Nephron (organoid): ENCODE measurements around the gene GBX2.

ENCODE experiments used
- H3K27ac Mint-ChIP-seq, 3 experiments: 2 replicates each; pipeline ENCODE4 v1.8.0; 2020; ENCODE audit warnings: mixed read lengths in 3 of 3, mild to moderate bottlenecking in 2 of 3, moderate library complexity in 1 of 3
- H3K27me3 Mint-ChIP-seq: 2 replicates; pipeline ENCODE4 v1.8.0; 2021; ENCODE audit warnings: low read depth, mild to moderate bottlenecking, moderate library complexity, mixed read lengths
- H3K36me3 Mint-ChIP-seq: 2 replicates; pipeline ENCODE4 v1.8.0; 2020; ENCODE audit warnings: low read depth, mixed read lengths
- H3K4me1 Mint-ChIP-seq: 2 replicates; pipeline ENCODE4 v1.8.0; 2020; ENCODE audit warnings: mixed read lengths
- H3K4me3 Mint-ChIP-seq, 3 experiments: 2 replicates each; pipeline ENCODE4 v1.8.0; 2020; ENCODE audit warnings: mild to moderate bottlenecking in 3 of 3, mixed read lengths in 3 of 3, moderate library complexity in 2 of 3
- H3K9me3 Mint-ChIP-seq: 2 replicates; pipeline ENCODE4 v1.8.0; 2020; ENCODE audit warnings: mixed read lengths
- CTCF ChIP-seq, 3 experiments: fragments of 200-600 bp; sonication (generic); IDR thresholded peaks; one replicate each; pipeline ENCODE4 v1.5.0; 2021; ENCODE audit warnings: antibody characterized with exemption in 3 of 3; ENCODE audit not compliant: unreplicated experiment in 3 of 3

Gene GBX2

GRCh38 chr2:236196366-236196765 lies 28.2 kb upstream of the GBX2 start:
- Mint-ChIP-seq H3K27ac (no peak overlapping the region), H3K27me3 (peaks cover 8% of the 10 kb centered on the region), H3K36me3 (no peaks in the 10 kb centered on the region), H3K9me3 (no peaks in the 10 kb centered on the region), H3K4me1 (no peaks in the 10 kb centered on the region), H3K4me3 (no peak overlapping the region)
- TF ChIP-seq CTCF (IDR thresholded peaks at IDR 0.05; ENCODE audit: unreplicated experiment in 3 of 3) = no peak

GRCh38 chr2:236195726-236196125 lies 27.5 kb upstream of the GBX2 start:
- H3K36me3 Mint-ChIP-seq = no peaks in the 10 kb centered on the region
- H3K4me3 Mint-ChIP-seq = no peak overlapping the region
- H3K27ac Mint-ChIP-seq = no peak overlapping the region

GRCh38 chr2:236194786-236195185 lies 26.6 kb upstream of the GBX2 start:
- H3K27ac Mint-ChIP-seq = no peak overlapping the region
- H3K9me3 Mint-ChIP-seq = no peaks in the 10 kb centered on the region
- H3K36me3 Mint-ChIP-seq = no peaks in the 10 kb centered on the region
- no peaks in the 10 kb centered on the region for H3K4me1 Mint-ChIP-seq
- TF ChIP-seq CTCF (IDR thresholded peaks at IDR 0.05; ENCODE audit: unreplicated experiment in 3 of 3) = no peak
- H3K4me3 Mint-ChIP-seq = no peak overlapping the region
- H3K27me3 Mint-ChIP-seq = peaks cover 10% of the 10 kb centered on the region

More at GRCh38 chr2:236195726-236196125, 27.5 kb upstream of the GBX2 start:
- H3K9me3 Mint-ChIP-seq = no peaks in the 10 kb centered on the region
- TF ChIP-seq CTCF (IDR thresholded peaks at IDR 0.05; ENCODE audit: unreplicated experiment in 3 of 3) = no peak
- H3K4me1 Mint-ChIP-seq = no peaks in the 10 kb centered on the region
- peaks cover 10% of the 10 kb centered on the region for H3K27me3 Mint-ChIP-seq

GRCh38 chr2:236193026-236193425 lies 24.8 kb upstream of the GBX2 start:
- Mint-ChIP-seq H3K4me3 (no peak overlapping the region), H3K9me3 (no peaks in the 10 kb centered on the region), H3K36me3 (no peaks in the 10 kb centered on the region), H3K27ac (no peak overlapping the region), H3K27me3 (peaks cover 10% of the 10 kb centered on the region), H3K4me1 (no peaks in the 10 kb centered on the region)
- TF ChIP-seq CTCF (IDR thresholded peaks at IDR 0.05; ENCODE audit: unreplicated experiment in 3 of 3) = no peak

- H3K36me3 Mint-ChIP-seq = no peaks in the 10 kb centered on the region
- H3K9me3 Mint-ChIP-seq = no peaks in the 10 kb centered on the region
- no peak overlapping the region for H3K4me3 Mint-ChIP-seq
- peaks cover 8% of the 10 kb centered on the region for H3K27me3 Mint-ChIP-seq
- H3K4me1 Mint-ChIP-seq = no peaks in the 10 kb centered on the region
- H3K27ac Mint-ChIP-seq = no peak overlapping the region
- TF ChIP-seq CTCF (IDR thresholded peaks at IDR 0.05; ENCODE audit: unreplicated experiment in 3 of 3) = no peak
Measured at GRCh38 chr2:236190674-236191073, 22.5 kb upstream of the GBX2 start.

- Mint-ChIP-seq H3K9me3 (peaks cover 9% of the 10 kb centered on the region), H3K27ac (no peak overlapping the region), H3K4me3 (no peak overlapping the region), H3K27me3 (peaks cover 58% of the 10 kb centered on the region), H3K36me3 (no peaks in the 10 kb centered on the region), H3K4me1 (peaks cover 7% of the 10 kb centered on the region)
- no peak for TF ChIP-seq CTCF (IDR thresholded peaks at IDR 0.05; ENCODE audit: unreplicated experiment in 3 of 3)
Measured at GRCh38 chr2:236184701-236185100, 16.5 kb upstream of the GBX2 start.
